A673 (cell line): ENCODE results near the gene ROPN1.

Experiments used
- CTCF ChIP-seq: fragments of 300-800, 200-600 bp; sonication (generic); conservative IDR thresholded peaks from 2 replicates; pipeline ENCODE4 v1.5.1; 2017; ENCODE audit warnings: low read depth, mild to moderate bottlenecking, antibody characterized with exemption, low read length, moderate library complexity, mixed read lengths
- EZH2 ChIP-seq: fragments of 200-600 bp; sonication (generic); IDR thresholded peaks from 2 replicates; pipeline ENCODE4 v1.6.1; 2017; ENCODE audit warnings: borderline replicate concordance, low read depth, mild to moderate bottlenecking, mixed read lengths, antibody characterized with exemption, low read length; ENCODE audit not compliant: poor library complexity, severe bottlenecking

DNA sequence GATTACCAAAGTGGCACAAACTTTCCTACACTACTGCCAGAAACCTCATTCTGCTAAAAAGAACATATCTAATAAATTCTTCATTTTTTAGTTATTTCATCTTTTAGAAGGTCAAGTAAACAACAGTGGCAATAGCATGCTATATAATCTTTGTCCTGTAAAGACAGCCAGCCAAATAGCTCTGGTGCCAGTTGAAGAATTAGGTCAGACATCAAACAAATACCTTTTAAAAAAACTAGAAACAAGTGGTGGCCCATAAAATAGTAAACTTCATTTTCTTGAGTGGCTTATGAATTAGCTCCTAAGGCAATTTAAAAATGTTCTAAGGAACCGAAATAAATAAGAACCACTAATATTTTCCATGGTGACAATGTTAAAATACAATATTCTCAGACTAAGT lies 50.4 kb downstream of the ROPN1 start:
- TF ChIP-seq CTCF = no peak
- TF ChIP-seq EZH2 = no peak
